GM18858 (cell line): ENCODE results near the gene OSBPL10.
A peak's percentile ranks its signal among the peaks of the same experiment; 100 is the strongest.
"Not testable (repeated sequence)": the region's sequence is repeated elsewhere in the genome, so short reads cannot be mapped to it uniquely, and the experiment has no call there.

Source experiments
- ATAC-seq: cut with Tn5 transposase; IDR thresholded peaks from one replicate; pipeline ENCODE4 v1.9.1; 2021; ENCODE audit not compliant: unreplicated experiment

Gene OSBPL10

GRCh38 chr3:31981206-31982181 is at the start of gene OSBPL10, which contains the start of gene ZNF860:
Gene OSBPL10, minus strand, starts transcription at chr3:31981262. Its CDS starts 83 bp downstream, at chr3:31981179.
Gene ZNF860, plus strand, starts transcription at chr3:31981750. Its CDS starts 7,330 bp downstream, at chr3:31989080.
- no peak for ATAC-seq

- ATAC-seq = no peak
Measured at GRCh38 chr3:32026593-32026992, 45.5 kb upstream of the OSBPL10 start.

GRCh38 chr3:32022947-32023346 is 41.9 kb upstream of the OSBPL10 start:
- no peak for ATAC-seq

- no peak for ATAC-seq
Measured at GRCh38 chr3:32021748-32022147, 40.7 kb upstream of the OSBPL10 start.

- ATAC-seq = no peak
Measured at GRCh38 chr3:32021155-32021554, 40.1 kb upstream of the OSBPL10 start.

GRCh38 chr3:32018757-32019564 is 37.9 kb upstream of the OSBPL10 start:
- no peak for ATAC-seq

- no peak for ATAC-seq
Measured at GRCh38 chr3:32017286-32017685, 36.2 kb upstream of the OSBPL10 start.

- ATAC-seq = not testable (repeated sequence)
Measured at GRCh38 chr3:32015638-32016037, 34.6 kb upstream of the OSBPL10 start.

GRCh38 chr3:32010699-32011098 is 29.6 kb upstream of the OSBPL10 start:
- ATAC-seq = not testable (repeated sequence)

- ATAC-seq = no peak
Measured at GRCh38 chr3:32009957-32010356, 28.9 kb upstream of the OSBPL10 start.

- no peak for ATAC-seq
Measured at GRCh38 chr3:32009101-32009500, 28.0 kb upstream of the OSBPL10 start.

GRCh38 chr3:32004113-32004765 is 23.2 kb upstream of the OSBPL10 start:
- no peak for ATAC-seq

GRCh38 chr3:32003380-32003779 is 22.3 kb upstream of the OSBPL10 start:
- no peak for ATAC-seq

- no peak for ATAC-seq
Measured at GRCh38 chr3:32002561-32003368, 21.7 kb upstream of the OSBPL10 start.

- ATAC-seq = no peak
Measured at GRCh38 chr3:32000877-32001276, 19.8 kb upstream of the OSBPL10 start.

- ATAC-seq = peak; percentile 90
Measured at GRCh38 chr3:31999907-32000439, 18.9 kb upstream of the OSBPL10 start.

- ATAC-seq = no peak
Measured at GRCh38 chr3:31997500-31997899, 16.4 kb upstream of the OSBPL10 start.

GRCh38 chr3:31996195-31996594 is 15.1 kb upstream of the OSBPL10 start:
- ATAC-seq = no peak

GRCh38 chr3:31995026-31995425 is 14.0 kb upstream of the OSBPL10 start:
- not testable (repeated sequence) for ATAC-seq

- ATAC-seq = no peak
Measured at GRCh38 chr3:31993843-31994242, 12.8 kb upstream of the OSBPL10 start.
